Smooth muscle cell (in vitro differentiated cells): ENCODE results near the gene SHC3. TPM values are rescaled to one million over a fixed set of nuclear protein-coding genes. Genes with fewer than 3 reads are reported as not detected.

Experiments
- DNase-seq: peaks from one replicate; lab custom pipeline; 2025; ENCODE audit not compliant: unreplicated experiment; lab: John Stamatoyannopoulos, UW
- H2AFZ ChIP-seq: fragments of 200-600 bp; sonication (generic); 2 replicates; pipeline ENCODE4 v1.6.0; 2016; ENCODE audit warnings: antibody characterized with exemption, low read depth, mild to moderate bottlenecking
- H3F3A ChIP-seq: fragments of 200-600 bp; sonication (generic); 2 replicates; pipeline ENCODE4 v1.6.0; 2017; ENCODE audit warnings: antibody characterized with exemption, low read depth
- H3K27ac ChIP-seq: fragments of 200-600 bp; sonication (generic); 2 replicates; pipeline ENCODE4 v1.5.1; 2016; ENCODE audit warnings: low read depth, mild to moderate bottlenecking
- H3K27me3 ChIP-seq: fragments of 200-600 bp; sonication (generic); 2 replicates; pipeline ENCODE4 v1.6.1; 2016; ENCODE audit warnings: low read depth, mild to moderate bottlenecking
- H3K36me3 ChIP-seq: fragments of 200-600 bp; sonication (generic); 2 replicates; pipeline ENCODE4 v1.5.1; 2016; ENCODE audit warnings: low read depth
- H3K4me1 ChIP-seq: fragments of 200-600 bp; sonication (generic); 2 replicates; pipeline ENCODE4 v1.5.1; 2016; ENCODE audit warnings: low read depth
- H3K4me2 ChIP-seq: fragments of 200-600 bp; sonication (generic); 2 replicates; pipeline ENCODE4 v1.6.0; 2016; ENCODE audit warnings: mild to moderate bottlenecking
- H3K4me3 ChIP-seq: fragments of 200-600 bp; sonication (generic); 2 replicates; pipeline ENCODE4 v1.5.1; 2016; ENCODE audit warnings: mild to moderate bottlenecking
- H3K79me2 ChIP-seq: fragments of 200-600 bp; sonication (generic); 2 replicates; pipeline ENCODE4 v1.6.0; 2016; ENCODE audit warnings: low read depth, mild to moderate bottlenecking
- H3K9ac ChIP-seq: fragments of 200-600 bp; sonication (generic); 2 replicates; pipeline ENCODE4 v1.6.0; 2016; ENCODE audit warnings: low read depth
- H3K9me3 ChIP-seq: fragments of 200-600 bp; sonication (generic); replicated peaks from 2 replicates; pipeline ENCODE4 v1.5.1; 2016; ENCODE audit warnings: low read depth
- H4K20me1 ChIP-seq: fragments of 200-600 bp; sonication (generic); 2 replicates; pipeline ENCODE4 v1.6.0; 2016; ENCODE audit warnings: low read depth
- CTCF ChIP-seq: fragments of 200-600 bp; sonication (generic); IDR thresholded peaks from 2 replicates; pipeline ENCODE4 v1.5.1; 2017; ENCODE audit warnings: borderline replicate concordance, mild to moderate bottlenecking, antibody characterized with exemption; ENCODE audit not compliant: insufficient read depth, poor library complexity, severe bottlenecking
- WGBS: methylation state at CpG from one replicate; pipeline ENCODE4 v1.1.7; 2016; ENCODE audit warnings: low lambda C conversion rate; 5-methylcytosine and 5-hydroxymethylcytosine counted together
- polyA plus RNA-seq: library from polyadenylated mRNA; unstranded; fragments of >200 nt; fragmentation: Nextera tagmentation; extraction: Ambion mirVana; gene quantifications from 2 replicates; pipeline ENCODE4 v1.2.1, GENCODE V29; 2016
- total RNA-seq: library from RNA; depleted of rRNA; stranded (reverse); fragments of >200 nt; gene quantifications from 2 replicates; pipeline ENCODE4 v1.2.3, GENCODE V29; 2014

Gene SHC3
- total and polyA plus RNA-seq, 2 experiments from 2014 or later = 0.38 to 0.67 TPM

DNA sequence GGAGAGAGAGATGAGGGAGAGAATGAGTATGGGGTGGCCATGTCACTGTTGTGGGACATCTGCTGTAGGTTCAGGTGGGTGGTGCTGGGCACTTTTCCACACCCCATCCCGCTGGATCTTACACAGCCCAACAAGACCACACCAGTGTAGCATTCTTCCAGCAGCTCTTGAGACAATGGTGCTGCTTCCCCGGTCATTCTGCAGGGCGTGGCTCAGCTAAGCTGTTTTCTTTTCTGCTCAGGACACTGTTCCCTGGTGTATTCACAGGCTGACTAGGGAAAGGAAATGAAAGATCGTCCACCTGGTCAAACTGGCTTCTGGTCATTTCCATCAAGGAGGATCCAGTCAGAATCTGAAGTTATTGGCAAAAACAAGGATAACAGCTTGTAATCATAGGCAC, 111.8 kb downstream of the SHC3 start:
- Histone ChIP-seq H2AFZ (no peak overlapping the region), H3K36me3 (no peaks in the 10 kb centered on the region), H3K4me3 (no peak overlapping the region), H3K4me2 (no peak overlapping the region), H3F3A (no peaks in the 10 kb centered on the region), H3K27me3 (no peaks in the 10 kb centered on the region), H3K9ac (no peak overlapping the region), H3K9me3 (no peaks in the 10 kb centered on the region), H4K20me1 (no peaks in the 10 kb centered on the region), H3K4me1 (no peaks in the 10 kb centered on the region), H3K27ac (no peak overlapping the region), H3K79me2 (no peaks in the 10 kb centered on the region)
- DNase-seq = no peak
- 86% methylated on average over 4 of the region's 4 CpGs for WGBS
- TF ChIP-seq CTCF = no peak

GRCh38 chr9:89065921-89066320, 112.7 kb downstream of the SHC3 start:
- Histone ChIP-seq H3F3A (no peaks in the 10 kb centered on the region), H3K27ac (no peak overlapping the region), H3K36me3 (no peaks in the 10 kb centered on the region), H3K9ac (no peak overlapping the region), H4K20me1 (no peaks in the 10 kb centered on the region), H3K4me1 (no peaks in the 10 kb centered on the region), H3K4me2 (no peak overlapping the region), H3K4me3 (no peak overlapping the region), H2AFZ (no peak overlapping the region), H3K27me3 (no peaks in the 10 kb centered on the region), H3K79me2 (no peaks in the 10 kb centered on the region), H3K9me3 (no peaks in the 10 kb centered on the region)
- no peak for DNase-seq
- WGBS = 82% methylated on average over 6 of the region's 6 CpGs
- no peak for TF ChIP-seq CTCF

- Histone ChIP-seq H3K4me3 (no peak overlapping the region), H3K27ac (no peak overlapping the region), H4K20me1 (no peaks in the 10 kb centered on the region), H3F3A (no peaks in the 10 kb centered on the region), H3K9ac (no peak overlapping the region), H3K36me3 (no peaks in the 10 kb centered on the region), H2AFZ (no peak overlapping the region), H3K79me2 (no peaks in the 10 kb centered on the region), H3K9me3 (no peaks in the 10 kb centered on the region), H3K4me1 (no peaks in the 10 kb centered on the region), H3K27me3 (no peaks in the 10 kb centered on the region), H3K4me2 (no peak overlapping the region)
- WGBS = 92% methylated on average over 5 of the region's 5 CpGs
- DNase-seq = no peak
- no peak for TF ChIP-seq CTCF
Observed at GRCh38 chr9:89060790-89061189, 117.8 kb downstream of the SHC3 start.

GRCh38 chr9:89059925-89060506, 118.6 kb downstream of the SHC3 start:
- H3K27me3 ChIP-seq = no peaks in the 10 kb centered on the region
- no peaks in the 10 kb centered on the region for H3K9me3 ChIP-seq
- no peak for DNase-seq
- TF ChIP-seq CTCF = no peak
- H3K4me1 ChIP-seq = no peaks in the 10 kb centered on the region
- 99% methylated on average over 11 of the region's 15 CpGs for WGBS
- no peak overlapping the region for H3K27ac ChIP-seq
- no peaks in the 10 kb centered on the region for H3K36me3 ChIP-seq
- no peaks in the 10 kb centered on the region for H3K79me2 ChIP-seq
- H3K4me3 ChIP-seq = no peak overlapping the region
- H3K9ac ChIP-seq = no peak overlapping the region
- no peak overlapping the region for H3K4me2 ChIP-seq
- no peaks in the 10 kb centered on the region for H4K20me1 ChIP-seq
- no peaks in the 10 kb centered on the region for H3F3A ChIP-seq
- H2AFZ ChIP-seq = no peak overlapping the region
